ENCODE results near the gene NPY. TPM values are rescaled to one million over a fixed set of nuclear protein-coding genes. Genes with fewer than 3 reads are reported as not detected.

NPY gene
- total and polyA plus RNA-seq, 2 of the 8 experiments (the other 6 are each of a cell fraction or from before 2014, with no cell fraction given) = 1.2 to 1.7 TPM

DNA sequence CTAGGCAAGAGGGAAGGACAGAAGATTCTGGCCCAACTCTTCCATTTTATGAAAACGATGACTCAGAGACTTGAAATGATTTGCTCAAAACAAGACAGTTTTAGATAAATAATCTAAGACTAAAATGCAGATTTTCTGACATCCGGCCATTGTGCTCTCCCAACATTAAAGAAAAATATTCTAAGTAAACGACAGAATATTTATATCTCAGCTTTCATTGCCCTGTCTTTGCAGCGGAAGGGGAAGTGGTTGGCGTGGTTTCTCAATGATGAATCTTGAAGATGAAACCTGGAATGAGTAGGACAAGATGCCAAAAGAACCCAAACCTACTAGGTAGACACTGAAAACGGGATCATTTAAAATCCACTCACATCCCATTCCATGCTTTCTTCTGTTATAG lies 28.9 kb upstream of the NPY start:
- Histone ChIP-seq H3K18ac (ENCODE audit: extremely low read depth, low read length) (no peak overlapping the region), H2AFZ (ENCODE audit: low read length) (no peak overlapping the region), H3K23ac (ENCODE audit: insufficient read length) (no peak overlapping the region), H2BK120ac (replicated peaks; ENCODE audit: low read depth, low read length) (no peak overlapping the region), H3K4me3 (ENCODE audit: extremely low read depth in 1 of 4, insufficient read depth in 2 of 4, low read depth in 3 of 4, low read length in 4 of 4) (no peak overlapping the region), H3K14ac (ENCODE audit: insufficient read length) (no peak overlapping the region), H4K91ac (replicated peaks; ENCODE audit: insufficient read length, low read length) (no peak overlapping the region), H4K5ac (ENCODE audit: insufficient read length, low read depth, low read length) (no peak overlapping the region), H4K20me1 (replicated peaks in 1 of 2; ENCODE audit: control insufficient read depth in 1 of 2, insufficient read depth in 2 of 2, low read length in 2 of 2) (no peaks in the 10 kb centered on the region), H3K36me3 (ENCODE audit: control insufficient read depth in 2 of 4, insufficient read depth in 4 of 4, low read length in 3 of 4) (no peaks in the 10 kb centered on the region), H3K9me3 (ENCODE audit: insufficient read depth in 2 of 2, low read depth in 1 of 2, low read length in 1 of 2) (no peaks in the 10 kb centered on the region), H3K79me2 (ENCODE audit: control insufficient read depth in 1 of 2, insufficient read depth in 2 of 2, low read length in 2 of 2) (no peaks in the 10 kb centered on the region), H2BK5ac (ENCODE audit: low read depth, low read length) (no peak overlapping the region), H2BK20ac (ENCODE audit: low read length) (no peak overlapping the region), H3K27me3 (replicated peaks in 1 of 4; ENCODE audit: control insufficient read depth in 3 of 4, extremely low read depth in 1 of 4, insufficient read depth in 3 of 4, low read length in 3 of 4) (no peaks in the 10 kb centered on the region), H3K23me2 (ENCODE audit: low read depth, low read length) (no peaks in the 10 kb centered on the region), H3K4me1 (replicated peaks in 1 of 4; ENCODE audit: control insufficient read depth in 3 of 4, insufficient read depth in 4 of 4, low read length in 3 of 4) (no peaks in the 10 kb centered on the region), H2AK5ac (ENCODE audit: low read depth, low read length) (no peak overlapping the region), H3K56ac (replicated peaks; ENCODE audit: insufficient read length, low read depth, low read length) (no peak overlapping the region), H3K4ac (replicated peaks; ENCODE audit: insufficient read length, low read depth, low read length) (no peak overlapping the region), H2BK12ac (ENCODE audit: low read depth, low read length) (no peak overlapping the region), H3K4me2 (ENCODE audit: insufficient read depth in 1 of 2, low read depth in 2 of 2, low read length in 2 of 2) (no peak overlapping the region), H3K79me1 (ENCODE audit: low read depth, low read length) (no peaks in the 10 kb centered on the region), H2BK15ac (ENCODE audit: low read length) (no peak overlapping the region), H3K27ac (ENCODE audit: low read depth, low read length) (no peak overlapping the region), H4K8ac (ENCODE audit: extremely low read depth, insufficient read depth, low read length) (no peak overlapping the region), H3K9ac (replicated peaks in 1 of 4; ENCODE audit: extremely low read depth in 1 of 4, low read depth in 3 of 4, low read length in 3 of 4) (no peak overlapping the region)
- 88% methylated on average over 6 of the region's 6 CpGs; no CpG with 5 or more reads in 1 of the 2 experiments for WGBS, 2 experiments (ENCODE audit: extremely low coverage in 1 of 2, insufficient coverage in 1 of 2, insufficient read length in 1 of 2, insufficient replicate concordance in 2 of 2, low coverage in 1 of 2, low lambda C conversion rate in 2 of 2, missing lambda C conversion rate in 1 of 2)
- ChIA-PET POLR2A (ENCODE audit: partially characterized antibody) (no interaction called here), CTCF (ENCODE audit: partially characterized antibody) (no interaction called here)
- DNase-seq (ENCODE audit: low read depth in 1 of 2, low spot score in 2 of 2) (no peak), FAIRE-seq (no peak)
- TF ChIP-seq TCF12 (IDR thresholded peaks at IDR 0.05; ENCODE audit: low read depth, low read length) = no peak
- TF ChIP-seq RAD21 (IDR thresholded peaks at IDR 0.05 in 1 of 2, conservative IDR thresholded peaks at IDR 0.05 in 1 of 2; ENCODE audit: low read depth in 2 of 2, low read length in 2 of 2) = no peak
- TF ChIP-seq TBP (IDR thresholded peaks at IDR 0.05; ENCODE audit: low read depth, low read length) = no peak
- no peak for TF ChIP-seq SIX5 (IDR thresholded peaks at IDR 0.05; ENCODE audit: low read depth, low read length)
- TF ChIP-seq POU5F1 (IDR thresholded peaks at IDR 0.05; ENCODE audit: low read depth, low read length) = no peak
- no peak for TF ChIP-seq TAF7 (optimal IDR thresholded peaks at IDR 0.05; ENCODE audit: borderline replicate concordance, low read depth, low read length)
- TF ChIP-seq RNF2 (IDR thresholded peaks at IDR 0.05; ENCODE audit: borderline replicate concordance, low read depth, low read length, missing control alignments, poor library complexity, severe bottlenecking) = no peak
- TF ChIP-seq CREB1 (IDR thresholded peaks at IDR 0.05) = no peak
- TF ChIP-seq BCL11A (IDR thresholded peaks at IDR 0.05; ENCODE audit: low read depth in 2 of 2, low read length in 2 of 2) = no peak
- no peak for TF ChIP-seq EP300 (IDR thresholded peaks at IDR 0.05; ENCODE audit: borderline replicate concordance in 1 of 2, low read depth in 2 of 2, low read length in 2 of 2)
- TF ChIP-seq ASH2L (IDR thresholded peaks at IDR 0.05; ENCODE audit: low read length) = no peak
- no peak for TF ChIP-seq SIRT6 (IDR thresholded peaks at IDR 0.05; ENCODE audit: low read length)
- no peak for TF ChIP-seq GABPA (IDR thresholded peaks at IDR 0.05; ENCODE audit: borderline replicate concordance, insufficient read depth, low read length)
- no peak for TF ChIP-seq POLR2AphosphoS5 (IDR thresholded peaks at IDR 0.05; ENCODE audit: low read depth, low read length)
- no peak for TF ChIP-seq SP2 (IDR thresholded peaks at IDR 0.05; ENCODE audit: low read length)
- TF ChIP-seq SP4 (IDR thresholded peaks at IDR 0.05; ENCODE audit: low read length) = no peak

All from H1 (cell line).